Left hindlimb (tissue), 1 donor: ENCODE data around the gene CEP170B.
"Not testable (repeated sequence)": the region's sequence is repeated elsewhere in the genome, so short reads cannot be mapped to it uniquely, and the experiment has no call there.

Experiments
- DNase-seq: peaks from one replicate; pipeline ENCODE4 v3.0.0-alpha.2; 2018

The CEP170B gene

GRCh38 chr14:104892531-104893434, 27.7 kb downstream of the CEP170B start:
- peak; percentile 40 for DNase-seq

- no peak for DNase-seq
Observed at GRCh38 chr14:104893435-104894207, 28.6 kb downstream of the CEP170B start.

GRCh38 chr14:104894331-104895206, 29.5 kb downstream of the CEP170B start:
- no peak for DNase-seq

GRCh38 chr14:104895207-104895785, 30.2 kb downstream of the CEP170B start:
- DNase-seq: no peak

- DNase-seq: no peak
Observed at GRCh38 chr14:104895786-104896661, 31.0 kb downstream of the CEP170B start.

GRCh38 chr14:104897330-104898194, 32.5 kb downstream of the CEP170B start:
- DNase-seq: no peak

GRCh38 chr14:104898195-104898558, 33.1 kb downstream of the CEP170B start:
- DNase-seq: no peak

GRCh38 chr14:104898870-104899510, 33.9 kb downstream of the CEP170B start:
- DNase-seq: peak; percentile 62

GRCh38 chr14:104899781-104900180, 34.7 kb downstream of the CEP170B start:
- no peak for DNase-seq

GRCh38 chr14:104900639-104901512, 35.8 kb downstream of the CEP170B start:
- no peak for DNase-seq

GRCh38 chr14:104903990-104904389, 38.9 kb downstream of the CEP170B start:
- no peak for DNase-seq

- DNase-seq: not testable (repeated sequence)
Observed at GRCh38 chr14:104904650-104905578, 39.8 kb downstream of the CEP170B start.

GRCh38 chr14:104905579-104905933, 40.5 kb downstream of the CEP170B start:
- not testable (repeated sequence) for DNase-seq

GRCh38 chr14:104908303-104908702, 43.2 kb downstream of the CEP170B start:
- no peak for DNase-seq

GRCh38 chr14:104912053-104912452, 47.0 kb downstream of the CEP170B start:
- DNase-seq: no peak

- no peak for DNase-seq
Observed at GRCh38 chr14:104913435-104913834, 48.4 kb downstream of the CEP170B start.

GRCh38 chr14:104917116-104917515, 52.0 kb downstream of the CEP170B start:
- DNase-seq: no peak

- DNase-seq: no peak
Observed at GRCh38 chr14:104917993-104918392, 52.9 kb downstream of the CEP170B start.
